CD8-positive, alpha-beta memory T cell (primary cell): ENCODE measurements around the gene ACD. TPM values are rescaled to one million over a fixed set of nuclear protein-coding genes. Genes with fewer than 3 reads are reported as not detected.

Experiments
- CTCF ChIA-PET: fragments of 350-600 bp; sonication (Branson Sonifier 250); formaldehyde crosslinking; loops from one replicate; lab custom pipeline; 2021; ENCODE audit warnings: antibody characterized with exemption; lab: Charles Lee
- POLR2A ChIA-PET: fragments of 350-600 bp; sonication (Branson Sonifier 250); formaldehyde crosslinking; loops from one replicate; lab custom pipeline; 2021; ENCODE audit warnings: antibody characterized with exemption; lab: Charles Lee
- DNase-seq, 5 donors: peaks; one replicate each; pipeline versions ENCODE4 v3.0.0 to v3.0.0-alpha.2; 2020 to 2022; ENCODE audit warnings: mixed read lengths in 1 of 5
- H3K27ac ChIP-seq: one replicate; pipeline ENCODE4 v1.7.0; 2013; ENCODE audit warnings: low read depth, mild to moderate bottlenecking, low read length, moderate library complexity
- H3K27me3 ChIP-seq: 2 replicates; pipeline ENCODE4 v1.7.0; 2013; ENCODE audit warnings: low read length, mild to moderate bottlenecking; ENCODE audit not compliant: insufficient read depth, poor library complexity, severe bottlenecking
- H3K36me3 ChIP-seq: 2 replicates; pipeline ENCODE4 v1.7.0; 2013; ENCODE audit warnings: mild to moderate bottlenecking, low read length, moderate library complexity; ENCODE audit not compliant: insufficient read depth
- H3K4me1 ChIP-seq: 2 replicates; pipeline ENCODE4 v1.7.0; 2013; ENCODE audit warnings: mild to moderate bottlenecking, low read length, moderate library complexity; ENCODE audit not compliant: insufficient read depth
- H3K4me3 ChIP-seq: 2 replicates; pipeline ENCODE4 v1.7.0; 2013; ENCODE audit warnings: mild to moderate bottlenecking, low read length
- H3K9me3 ChIP-seq: 2 replicates; pipeline ENCODE4 v1.7.0; 2013; ENCODE audit warnings: mild to moderate bottlenecking, low read length
- H3K27ac Mint-ChIP-seq, 8 donors: one replicate each; pipeline ENCODE4 v1.8.0; 2020 to 2021; ENCODE audit warnings: mixed read lengths in 8 of 8, mild to moderate bottlenecking in 6 of 8, inconsistent platforms in 3 of 8, moderate library complexity in 3 of 8
- H3K27me3 Mint-ChIP-seq, 2 donors: one replicate each; pipeline ENCODE4 v1.8.0; 2020 to 2021; ENCODE audit warnings: mixed read lengths in 2 of 2, mild to moderate bottlenecking in 1 of 2, moderate library complexity in 1 of 2
- H3K36me3 Mint-ChIP-seq, 3 donors: one replicate each; pipeline ENCODE4 v1.8.0; 2020 to 2021; ENCODE audit warnings: mixed read lengths in 3 of 3, inconsistent platforms in 1 of 3, mild to moderate bottlenecking in 1 of 3
- H3K4me1 Mint-ChIP-seq, 3 donors: one replicate each; pipeline ENCODE4 v1.8.0; 2020 to 2021; ENCODE audit warnings: mixed read lengths in 3 of 3, inconsistent platforms in 1 of 3, mild to moderate bottlenecking in 1 of 3
- H3K4me3 Mint-ChIP-seq, 7 donors: one replicate each; pipeline ENCODE4 v1.8.0; 2020 to 2021; ENCODE audit warnings: mixed read lengths in 7 of 7, mild to moderate bottlenecking in 6 of 7, moderate library complexity in 4 of 7, inconsistent platforms in 2 of 7
- H3K9me3 Mint-ChIP-seq, 5 donors: one replicate each; pipeline ENCODE4 v1.8.0; 2020 to 2022; ENCODE audit warnings: mixed read lengths in 5 of 5, mild to moderate bottlenecking in 3 of 5, moderate library complexity in 2 of 5, inconsistent platforms in 1 of 5
- polyA plus RNA-seq: library from polyadenylated mRNA; unstranded; fragments of 300-500 nt; fragmentation: Illumina TruSeq; gene quantifications from one replicate; pipeline ENCODE4 v1.2.3, GENCODE V29; 2021
- total RNA-seq, 2 experiments: library from RNA; stranded (reverse); gene quantifications; one replicate each; pipeline ENCODE4 v1.2.3, GENCODE V29; 2021

The ACD gene
- total and polyA plus RNA-seq, 3 experiments from 2014 or later: 55.6 to 81.7 (median 79.1) TPM

GRCh38 chr16:67653789-67654402 lies 6.2 kb downstream of the ACD start:
- Histone ChIP-seq H3K36me3 (peaks cover 16% of the 10 kb centered on the region), H3K9me3 (no peaks in the 10 kb centered on the region), H3K4me3 (no peak overlapping the region), H3K27me3 (no peaks in the 10 kb centered on the region), H3K27ac (no peak overlapping the region), H3K4me1 (peaks cover 7% of the 10 kb centered on the region)
- ChIA-PET CTCF (interaction anchor here (0.8 kb wide), 1 partner anchor 9 kb away, joined by 4 read pairs; the partner anchor contains the start of gene CARMIL2), POLR2A (no interaction called here)
- no peak for DNase-seq
- Mint-ChIP-seq H3K27me3 (no peaks in the 10 kb centered on the region), H3K27ac (no peak overlapping the region), H3K4me3 (no peak overlapping the region), H3K9me3 (no peaks in the 10 kb centered on the region), H3K36me3 (peaks cover 5 to 74% (median 9%) of the 10 kb centered on the region in 3 donors), H3K4me1 (peaks cover 8 to 21% (median 12%) of the 10 kb centered on the region in 3 donors)

GRCh38 chr16:67653128-67653788 lies 6.8 kb downstream of the ACD start:
- no peak overlapping the region for H3K4me3 Mint-ChIP-seq
- H3K4me1 ChIP-seq: peaks cover 1% of the 10 kb centered on the region
- no peak overlapping the region for H3K27ac Mint-ChIP-seq
- H3K36me3 ChIP-seq: peaks cover 16% of the 10 kb centered on the region
- H3K36me3 Mint-ChIP-seq: peaks cover 5 to 77% (median 9%) of the 10 kb centered on the region in 3 donors
- H3K9me3 Mint-ChIP-seq: no peaks in the 10 kb centered on the region
- no peak overlapping the region for H3K4me3 ChIP-seq
- CTCF ChIA-PET: interaction anchor here (1.3 kb wide), 1 partner anchor 11 kb away, joined by 3 read pairs; no protein-coding TSS in a partner anchor
- no peaks in the 10 kb centered on the region for H3K27me3 Mint-ChIP-seq
- no peak for DNase-seq
- H3K27me3 ChIP-seq: no peaks in the 10 kb centered on the region
- no peaks in the 10 kb centered on the region for H3K9me3 ChIP-seq
- H3K27ac ChIP-seq: no peak overlapping the region
- H3K4me1 Mint-ChIP-seq: peaks cover 5 to 16% (median 8%) of the 10 kb centered on the region in 3 donors
- POLR2A ChIA-PET: no interaction called here

- no peak overlapping the region for H3K4me3 ChIP-seq
- H3K27me3 Mint-ChIP-seq: no peaks in the 10 kb centered on the region
- no peaks in the 10 kb centered on the region for H3K4me1 ChIP-seq
- H3K9me3 Mint-ChIP-seq: no peaks in the 10 kb centered on the region
- ChIA-PET CTCF (interaction anchor here (1.3 kb wide), 1 partner anchor 11 kb away, joined by 3 read pairs; no protein-coding TSS in a partner anchor), POLR2A (no interaction called here)
- no peak for DNase-seq
- H3K4me3 Mint-ChIP-seq: no peak overlapping the region
- H3K36me3 ChIP-seq: peaks cover 16% of the 10 kb centered on the region
- H3K36me3 Mint-ChIP-seq: peaks cover 5 to 71% (median 9%) of the 10 kb centered on the region in 3 donors
- H3K27me3 ChIP-seq: no peaks in the 10 kb centered on the region
- no peaks in the 10 kb centered on the region for H3K9me3 ChIP-seq
- no peak overlapping the region for H3K27ac ChIP-seq
- H3K27ac Mint-ChIP-seq: peak overlapping the region in 1 of 8 donors; percentile 10
- peaks cover 5 to 11% (median 8%) of the 10 kb centered on the region in 3 donors for H3K4me1 Mint-ChIP-seq
Measured at GRCh38 chr16:67652578-67653127, 7.4 kb downstream of the ACD start.

- DNase-seq: no peak
- Mint-ChIP-seq H3K27me3 (no peaks in the 10 kb centered on the region), H3K4me3 (peak overlapping the region in 1 of 7 donors; percentile 61), H3K36me3 (peaks cover 5 to 69% (median 9%) of the 10 kb centered on the region in 3 donors), H3K27ac (peak overlapping the region in 3 of 8 donors; percentile 20 to 37 (median 27)), H3K9me3 (no peaks in the 10 kb centered on the region), H3K4me1 (peaks cover 5 to 11% (median 8%) of the 10 kb centered on the region in 3 donors)
- POLR2A ChIA-PET: no interaction called here
- Histone ChIP-seq H3K27ac (no peak overlapping the region), H3K4me3 (no peak overlapping the region), H3K27me3 (no peaks in the 10 kb centered on the region), H3K36me3 (peaks cover 16% of the 10 kb centered on the region), H3K9me3 (no peaks in the 10 kb centered on the region), H3K4me1 (peaks cover 3% of the 10 kb centered on the region)
- CTCF ChIA-PET: interaction anchor here (1.3 kb wide), 2 partner anchors 12 to 105 kb away, joined by 3 to 5 read pairs; no protein-coding TSS in a partner anchor
Measured at GRCh38 chr16:67651847-67652246, 8.2 kb downstream of the ACD start.

- H3K27ac Mint-ChIP-seq: peak overlapping the region in 4 of 8 donors; percentile 50 to 80 (median 61)
- Histone ChIP-seq H3K4me3 (no peak overlapping the region), H3K36me3 (peaks cover 16% of the 10 kb centered on the region), H3K4me1 (peaks cover 11% of the 10 kb centered on the region), H3K9me3 (no peaks in the 10 kb centered on the region), H3K27me3 (no peaks in the 10 kb centered on the region), H3K27ac (no peak overlapping the region)
- peak overlapping the region in 1 of 7 donors; percentile 53 for H3K4me3 Mint-ChIP-seq
- H3K4me1 Mint-ChIP-seq: peaks cover 8 to 17% (median 8%) of the 10 kb centered on the region in 3 donors
- no peak for DNase-seq
- peaks cover 5 to 69% (median 9%) of the 10 kb centered on the region in 3 donors for H3K36me3 Mint-ChIP-seq
- H3K27me3 Mint-ChIP-seq: no peaks in the 10 kb centered on the region
- H3K9me3 Mint-ChIP-seq: no peaks in the 10 kb centered on the region
- ChIA-PET POLR2A (no interaction called here), CTCF (interaction anchor here (0.7 to 1.3 kb wide), 5 partner anchors 95 to 170 kb away, joined by 3 to 6 read pairs (median 4); partner anchors contain the start of gene ATP6V0D1)
Measured at GRCh38 chr16:67651039-67651438, 9.0 kb downstream of the ACD start.

GRCh38 chr16:67650023-67650422 lies 10.0 kb downstream of the ACD start:
- H3K27ac ChIP-seq: no peak overlapping the region
- DNase-seq: no peak
- H3K4me1 Mint-ChIP-seq: peaks cover 8 to 23% (median 13%) of the 10 kb centered on the region in 3 donors
- no peaks in the 10 kb centered on the region for H3K27me3 Mint-ChIP-seq
- no peak overlapping the region for H3K4me3 ChIP-seq
- H3K36me3 Mint-ChIP-seq: peaks cover 5 to 65% (median 9%) of the 10 kb centered on the region in 3 donors
- H3K36me3 ChIP-seq: peaks cover 16% of the 10 kb centered on the region
- no peaks in the 10 kb centered on the region for H3K9me3 Mint-ChIP-seq
- ChIA-PET POLR2A (no interaction called here), CTCF (interaction anchor here (1.0 to 1.3 kb wide), 3 partner anchors 94 to 169 kb away, joined by 3 to 6 read pairs (median 4); partner anchors contain the start of gene ATP6V0D1)
- H3K4me3 Mint-ChIP-seq: peak overlapping the region in 2 of 7 donors; percentile 34 to 53
- H3K4me1 ChIP-seq: peaks cover 19% of the 10 kb centered on the region
- no peaks in the 10 kb centered on the region for H3K9me3 ChIP-seq
- H3K27me3 ChIP-seq: no peaks in the 10 kb centered on the region
- H3K27ac Mint-ChIP-seq: peak overlapping the region in 4 of 8 donors; percentile 45 to 64 (median 56)

GRCh38 chr16:67649494-67649931 lies 10.5 kb downstream of the ACD start:
- H3K4me1 Mint-ChIP-seq: peaks cover 10 to 24% (median 14%) of the 10 kb centered on the region in 3 donors
- Histone ChIP-seq H3K27ac (no peak overlapping the region), H3K36me3 (peaks cover 16% of the 10 kb centered on the region), H3K27me3 (no peaks in the 10 kb centered on the region), H3K4me1 (peaks cover 20% of the 10 kb centered on the region), H3K9me3 (no peaks in the 10 kb centered on the region), H3K4me3 (no peak overlapping the region)
- H3K27me3 Mint-ChIP-seq: no peaks in the 10 kb centered on the region
- no peak overlapping the region for H3K27ac Mint-ChIP-seq
- no peak overlapping the region for H3K4me3 Mint-ChIP-seq
- H3K9me3 Mint-ChIP-seq: no peaks in the 10 kb centered on the region
- ChIA-PET POLR2A (no interaction called here), CTCF (interaction anchor here (1.3 to 13.0 kb wide), 2 partner anchors 101 to 128 kb away, joined by 6 to 235 read pairs; no protein-coding TSS in a partner anchor)
- DNase-seq: no peak
- peaks cover 5 to 60% (median 9%) of the 10 kb centered on the region in 3 donors for H3K36me3 Mint-ChIP-seq
